Adrenal gland (tissue), 19 donors: ENCODE measurements around the gene PRMT7. TPM values are rescaled to one million over a fixed set of nuclear protein-coding genes. Genes with fewer than 3 reads are reported as not detected.

Source experiments
- DNase-seq, 7 donors: peaks; one replicate each; pipeline ENCODE4 v3.0.0-alpha.2; 2019 to 2020
- H3K27ac ChIP-seq, 5 donors: fragments of 200-600 bp; sonication (generic) in 4 of 5; 1 replicate in 3 of 5; 2 replicates in 2 of 5; pipeline versions ENCODE4 v1.5.1 to v1.8.0; 2016 to 2020; ENCODE audit warnings: mild to moderate bottlenecking in 1 of 5
- H3K27me3 ChIP-seq: fragments of 200-600 bp; 2 replicates; pipeline ENCODE4 v1.8.0; 2021
- H3K36me3 ChIP-seq, 2 donors: fragments of 200-600 bp; replicated peaks in 1 of 2; 1 replicate in 1 of 2; 2 replicates in 1 of 2; pipeline versions ENCODE4 v1.5.1 to v1.8.0; 2018 to 2022
- H3K4me1 ChIP-seq, 2 donors: fragments of 200-600 bp; replicated peaks in 1 of 2; 1 replicate in 1 of 2; 2 replicates in 1 of 2; pipeline versions ENCODE4 v1.5.1 to v1.8.0; 2018 to 2021
- H3K4me3 ChIP-seq, 4 donors: fragments of 200-600 bp; sonication (generic) in 3 of 4; one replicate each; pipeline ENCODE4 v1.5.1; 2016 to 2018
- H3K9me3 ChIP-seq, 3 donors: fragments of 200-600 bp; sonication (generic) in 1 of 3; replicated peaks in 1 of 3; 1 replicate in 2 of 3; 2 replicates in 1 of 3; pipeline versions ENCODE4 v1.5.1 to v1.8.0; 2016 to 2021
- CTCF ChIP-seq, 6 experiments: fragments of 450-650 bp in 4 of 6; fragments of 200-600 bp in 2 of 6; sonication (generic) in 1 of 6; IDR thresholded peaks; 1 replicate in 5 of 6; 2 replicates in 1 of 6; pipeline versions ENCODE4 v1.5.1 to v1.8.0; 2016 to 2021; ENCODE audit warnings: antibody characterized with exemption in 6 of 6, mild to moderate bottlenecking in 2 of 6, moderate library complexity in 1 of 6
- POLR2A ChIP-seq, 2 donors: fragments of 450-650 bp; IDR thresholded peaks; one replicate each; pipeline ENCODE4 v1.6.1; 2017; ENCODE audit warnings: antibody characterized with exemption in 2 of 2, mild to moderate bottlenecking in 2 of 2, moderate library complexity in 1 of 2
- WGBS, 4 donors: extraction: QIAGEN DNeasy Blood & Tissue Kit in 2 of 4; methylation state at CpG; one replicate each; pipeline versions ENCODE4 v1.1.5 to v1.1.7; 2013 to 2017; 5-methylcytosine and 5-hydroxymethylcytosine counted together
- intact Hi-C, 2 donors: fragments of 100-400 bp; cut with DNase I; formaldehyde crosslinking; loops; one replicate each; pipeline versions ENCODE4 v1.14.1 to v1.15.0; 2022 to 2023
- long read RNA-seq, 10 donors: library from polyadenylated mRNA in 3 of 10; unstranded in 2 of 10; stranded (forward) in 1 of 10; transcript quantifications; one replicate each; pipeline ENCODE4 v2.0.0 and lab custom pipeline, GENCODE V29; 2021 to 2026
- polyA plus RNA-seq, 3 donors: library from polyadenylated mRNA; stranded (reverse); fragments of 200-250 nt in 2 of 3; fragments of 350-450 nt in 1 of 3; fragmentation: Illumina TruSeq in 1 of 3; extraction: RNeasy Lipid Tissue Mini Kit (QIAGEN cat#74804) in 1 of 3; gene quantifications; one replicate each; pipeline ENCODE4 v1.2.3, GENCODE V29; 2013 to 2014
- total RNA-seq, 9 donors: library from RNA; depleted of rRNA in 4 of 9; stranded (reverse); fragments of >200 nt in 4 of 9; fragments of 120-200 nt in 1 of 9; fragmentation: NEBNext Ultra II Directional in 1 of 9; extraction: Animal tissue kit (Norgen Biotek cat#: 25700) in 1 of 9; gene quantifications; one replicate each; pipeline versions ENCODE4 v1.1.0 to v1.2.4, GENCODE V29; 2013 to 2023
- donor health status: healthy with polysubstance abuse.
- donor health status: Bipolar disorder and iron deficiency.
- donor health status: DM: yes; HTN: yes; CAD: no.
- donor health status: DM: no; HTN: no; CAD: no.
- donor health status: DM: no; HTN: no; CAD: no.
- donor health status: DM: yes; HTN: yes; CAD: no.

The PRMT7 gene
- 10 to 100 TPM; 30.0 to 52.1 (median 39.1) TPM for total RNA-seq
- polyA plus RNA-seq: 100 to 1,000 TPM in 2 of 3 donors, 10 to 100 TPM in 1; 45.3 to 141 (median 111) TPM
- long read RNA-seq, donor 1, partial matches to known transcripts: 5 of 5 reads
- long read RNA-seq, donor 1, other reads (novel, unspliced or antisense): 0 of 5 reads
- long read RNA-seq, donor 2: 0 reads
- long read RNA-seq, donor 3: 0 reads
- long read RNA-seq, donor 4, partial matches to known transcripts: 1 of 10 reads
- long read RNA-seq, donor 4, other reads (novel, unspliced or antisense): 7 of 10 reads
- long read RNA-seq, donor 5, partial matches to known transcripts: 10 of 82 reads
- long read RNA-seq, donor 5, other reads (novel, unspliced or antisense): 70 of 82 reads
- long read RNA-seq, donor 6, partial matches to known transcripts: 4 of 19 reads
- long read RNA-seq, donor 6, other reads (novel, unspliced or antisense): 13 of 19 reads
- long read RNA-seq, donor 7, partial matches to known transcripts: 0 of 1 reads
- long read RNA-seq, donor 7, other reads (novel, unspliced or antisense): 0 of 1 reads
- long read RNA-seq, donor 8, partial matches to known transcripts: 0 of 1 reads
- long read RNA-seq, donor 8, other reads (novel, unspliced or antisense): 0 of 1 reads
- long read RNA-seq, donor 9: 0 reads
- long read RNA-seq, donor 10, partial matches to known transcripts: 0 of 3 reads
- long read RNA-seq, donor 10, other reads (novel, unspliced or antisense): 0 of 3 reads

GRCh38 chr16:68310774-68311511 is at the start of gene PRMT7, which contains the start of gene SLC7A6OS:
PRMT7 (plus strand) TSS chr16:68311019; CDS start chr16:68315980, 4,961 bp downstream.
SLC7A6OS (minus strand) TSS chr16:68310946; CDS start chr16:68310926, 20 bp downstream.
- WGBS, 4 donors: 1% methylated on average over 18 to 62 of the region's 62 CpGs
- H3K4me1 ChIP-seq: peaks cover 4 to 32% of the 10 kb centered on the region in 2 donors

GRCh38 chr16:68263559-68264127 is 47.2 kb upstream of the PRMT7 start:
- H3K27ac ChIP-seq: peak overlapping the region; percentile 93 to 100 (median 98)
- WGBS, 4 donors: 37 to 55% (median 38%) methylated on average over 8 to 11 of the region's 11 CpGs
- H3K9me3 ChIP-seq: no peaks in the 10 kb centered on the region
- intact Hi-C loops: loop anchor here (2.0 to 5.0 kb wide), 3 partner anchors 49 to 65 kb away; partner anchors contain the start of genes PRMT7 (in 1 of the 2) and SLC7A6OS (in 1 of the 2)
- no peak for TF ChIP-seq CTCF (IDR thresholded peaks at IDR 0.05)
- TF ChIP-seq POLR2A (IDR thresholded peaks at IDR 0.05): no peak
- peak overlapping the region in 2 of 4 donors; percentile 88 for H3K4me3 ChIP-seq
- H3K4me1 ChIP-seq: peaks cover 11 to 32% of the 10 kb centered on the region in 2 donors
- DNase-seq: no peak
- H3K36me3 ChIP-seq: peaks cover 0 to 20% of the 10 kb centered on the region in 2 donors
- no peaks in the 10 kb centered on the region for H3K27me3 ChIP-seq

More at GRCh38 chr16:68310774-68311511, at the start of gene PRMT7, which contains the start of gene SLC7A6OS:
- Histone ChIP-seq H3K9me3 (no peaks in the 10 kb centered on the region), H3K27ac (peak within 1 kb of the TSS; percentile 17 to 94 (median 76)), H3K4me3 (peak within 1 kb of the TSS; percentile 62 to 99 (median 85)), H3K36me3 (peaks cover 0 to 32% of the 10 kb centered on the region in 2 donors), H3K27me3 (no peaks in the 10 kb centered on the region)
- intact Hi-C loops: loop anchor here in 1 of 2 donors (5.0 kb wide), 1 partner anchor 49 kb away; the partner anchor contains the start of gene SLC7A6
- peak; percentile 88 to 93 (median 91) for DNase-seq
- TF ChIP-seq POLR2A (IDR thresholded peaks at IDR 0.05) (peak in 1 of 2 donors; percentile 84), CTCF (IDR thresholded peaks at IDR 0.05) (peak in 5 of 6 experiments; percentile 14 to 48 (median 20))

DNA sequence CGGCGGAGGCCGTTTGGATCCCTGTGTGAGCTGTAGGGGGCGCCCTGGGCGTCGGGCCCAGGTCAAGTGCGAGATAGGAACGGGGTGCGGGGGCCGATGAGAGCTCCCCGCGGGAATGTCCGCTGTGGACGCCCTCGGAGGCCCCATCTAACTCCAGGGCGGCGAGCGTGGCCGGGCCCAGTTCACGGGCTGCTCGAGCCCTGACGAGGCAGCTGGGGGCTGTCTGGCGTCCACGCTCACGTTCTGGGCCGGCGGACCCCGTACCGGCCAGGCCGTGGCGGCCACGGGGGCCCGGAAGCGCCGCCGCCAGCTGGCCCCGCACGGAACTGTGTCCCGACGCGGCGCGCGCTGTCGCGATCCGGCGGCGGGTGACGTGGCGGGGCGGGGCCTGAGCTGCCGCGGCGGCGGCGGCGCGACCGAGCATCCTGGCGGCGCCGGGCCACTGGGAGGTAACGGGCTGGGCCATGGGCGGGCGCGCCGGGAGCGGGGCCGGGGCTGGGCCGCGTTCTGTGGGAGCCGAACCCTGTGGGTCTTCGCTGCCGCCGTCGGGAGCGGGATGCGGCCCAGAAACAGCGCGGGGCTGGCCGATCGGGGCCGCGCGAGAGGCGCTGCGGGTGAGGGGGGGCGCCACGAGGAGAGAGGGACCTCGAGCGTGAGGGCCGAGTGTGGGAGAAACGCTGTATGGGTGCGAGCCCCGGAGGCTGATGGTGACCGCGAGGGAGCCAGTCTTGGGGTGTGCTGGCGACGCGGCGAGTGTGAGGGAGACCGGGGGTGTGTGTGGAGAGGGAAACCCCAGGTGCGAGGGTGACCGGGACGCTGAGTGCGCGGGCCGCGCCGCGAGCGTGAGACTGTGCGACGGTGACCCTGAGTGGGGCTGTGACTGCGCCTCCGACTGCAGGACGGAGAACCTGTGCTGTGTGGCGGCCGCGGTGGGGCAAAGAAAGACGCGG is 46.4 kb upstream of the PRMT7 start, which contains the start of gene SLC7A6:
Gene SLC7A6 (plus strand): TSS at position 399 of the 950 bp plus-strand sequence. CDS start 10,201 bp downstream, outside the sequence.
- no peaks in the 10 kb centered on the region for H3K9me3 ChIP-seq
- peak within 1 kb of the TSS; percentile 78 to 88 (median 86) for H3K4me3 ChIP-seq
- peak within 1 kb of the TSS; percentile 93 to 100 (median 98) for H3K27ac ChIP-seq
- DNase-seq: peak; percentile 71 to 86 (median 80)
- intact Hi-C loops: loop anchor here (5.0 kb wide), 2 partner anchors 48 to 63 kb away; partner anchors contain the start of genes PRMT7 (in 1 of the 2) and SLC7A6OS (in 1 of the 2)
- H3K36me3 ChIP-seq: peaks cover 0 to 15% of the 10 kb centered on the region in 2 donors
- peaks cover 11 to 27% of the 10 kb centered on the region in 2 donors for H3K4me1 ChIP-seq
- H3K27me3 ChIP-seq: no peaks in the 10 kb centered on the region
- TF ChIP-seq POLR2A (IDR thresholded peaks at IDR 0.05) (peak; percentile 34 to 84), CTCF (IDR thresholded peaks at IDR 0.05) (peak; percentile 35 to 75 (median 66))
- WGBS, 4 donors: 0 to 1% (median 0%) methylated on average over 5 to 122 of the region's 123 CpGs
